HG02884 (cell line): Measurements from ENCODE around the gene CACNB2.
"Not testable (repeated sequence)": the region's sequence is repeated elsewhere in the genome, so short reads cannot be mapped to it uniquely, and the experiment has no call there.

Experiments
- ATAC-seq: cut with Tn5 transposase; IDR thresholded peaks from one replicate; pipeline ENCODE4 v1.9.1; 2021; ENCODE audit warnings: mild to moderate bottlenecking, moderate library complexity; ENCODE audit not compliant: unreplicated experiment

Gene CACNB2

GRCh38 chr10:18554479-18554878, 414.3 kb downstream of the CACNB2 start:
- no peak for ATAC-seq

GRCh38 chr10:18556522-18557147, 416.4 kb downstream of the CACNB2 start:
- no peak for ATAC-seq

GRCh38 chr10:18557960-18558359, 417.7 kb downstream of the CACNB2 start:
- ATAC-seq = no peak

DNA sequence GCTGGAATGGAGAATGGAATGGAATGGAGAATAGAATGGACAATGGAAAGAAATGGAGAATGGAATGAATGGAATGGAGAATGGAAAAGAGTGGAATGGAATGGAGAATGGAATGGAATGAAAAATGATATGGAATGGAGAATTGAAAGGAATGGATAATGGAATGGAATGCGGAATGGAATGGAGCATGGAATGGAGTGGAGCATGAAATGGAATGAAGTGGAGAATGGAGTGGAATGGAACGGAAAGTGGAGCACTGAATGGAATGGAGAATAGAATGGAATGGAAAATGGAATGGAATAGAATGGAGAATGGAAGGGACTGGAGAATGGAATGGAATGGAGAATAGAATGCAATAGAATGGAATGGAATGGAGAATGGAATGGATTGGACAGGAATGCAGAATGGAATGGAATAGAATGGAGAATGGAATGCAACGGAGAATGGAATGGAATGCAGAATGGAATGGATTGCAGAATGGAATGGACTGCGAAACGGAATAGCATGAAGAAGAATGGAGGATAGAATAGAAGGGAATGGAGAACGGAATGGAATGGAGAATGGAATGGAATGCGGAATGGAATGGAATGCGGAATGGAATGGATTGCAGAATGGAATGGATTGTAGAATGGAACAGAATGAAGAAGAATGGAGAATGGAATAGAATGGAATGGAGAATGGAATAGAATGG, 421.8 kb downstream of the CACNB2 start:
- no peak for ATAC-seq

- no peak for ATAC-seq
Measured at GRCh38 chr10:18563003-18563726, 422.9 kb downstream of the CACNB2 start.

DNA sequence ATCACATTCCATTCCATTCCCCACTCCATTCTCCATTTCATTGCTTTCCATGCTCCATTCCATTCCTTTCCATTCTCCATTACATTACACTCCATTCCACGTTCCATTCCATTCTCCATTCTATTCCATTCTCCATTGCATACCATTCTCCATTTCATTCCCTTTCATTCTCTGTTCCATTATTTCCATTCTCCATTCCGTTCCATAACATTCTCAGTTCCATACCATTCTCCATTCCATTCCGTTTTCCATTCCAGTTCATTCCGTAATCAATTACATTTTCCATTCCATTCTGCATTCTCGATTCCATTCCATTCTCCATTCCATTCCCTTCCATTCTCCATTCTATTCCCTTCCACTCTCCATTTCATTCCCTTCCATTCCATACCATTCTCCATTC, 424.8 kb downstream of the CACNB2 start:
- ATAC-seq = no peak

DNA sequence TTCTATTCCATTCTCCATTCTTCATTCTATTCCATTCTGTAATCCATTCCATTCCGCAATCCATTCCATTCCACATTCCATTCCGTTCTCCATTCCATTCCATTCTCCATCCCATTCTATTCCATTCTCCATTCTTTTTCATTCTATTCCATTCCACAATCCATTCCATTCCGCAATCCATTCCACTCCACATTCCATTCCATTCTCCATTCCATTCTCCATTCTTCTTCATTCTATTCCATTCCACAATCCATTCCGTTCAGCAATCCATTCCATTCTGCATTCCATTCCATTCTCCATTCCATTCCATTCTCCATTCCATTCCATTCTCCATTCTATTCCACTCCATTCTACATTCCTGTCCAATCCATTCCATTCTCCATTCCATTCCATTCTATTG, 426.0 kb downstream of the CACNB2 start:
- ATAC-seq = no peak

DNA sequence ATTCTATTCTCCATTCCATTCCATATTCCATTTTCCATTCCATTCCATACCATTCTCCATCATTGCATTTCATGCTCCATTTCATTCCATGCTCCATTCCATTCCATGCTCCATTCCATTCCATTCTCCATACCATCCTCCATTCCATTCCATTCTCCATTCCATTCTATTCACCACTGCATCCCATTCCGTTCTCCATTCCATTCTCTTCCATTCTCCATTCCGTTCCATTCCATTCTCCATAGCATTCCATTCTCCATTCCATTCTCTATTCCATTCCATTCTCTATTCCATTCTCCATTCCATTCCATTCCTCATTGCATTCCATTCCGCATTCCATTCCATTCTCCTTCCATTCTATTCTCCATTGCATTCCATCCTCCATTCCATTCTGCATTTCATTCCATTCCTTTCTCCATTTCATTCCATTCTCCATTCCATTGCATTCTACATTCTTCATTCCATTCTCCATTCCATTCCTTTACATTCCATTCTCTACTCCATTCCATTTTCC, 427.2 kb downstream of the CACNB2 start:
- ATAC-seq = no peak

DNA sequence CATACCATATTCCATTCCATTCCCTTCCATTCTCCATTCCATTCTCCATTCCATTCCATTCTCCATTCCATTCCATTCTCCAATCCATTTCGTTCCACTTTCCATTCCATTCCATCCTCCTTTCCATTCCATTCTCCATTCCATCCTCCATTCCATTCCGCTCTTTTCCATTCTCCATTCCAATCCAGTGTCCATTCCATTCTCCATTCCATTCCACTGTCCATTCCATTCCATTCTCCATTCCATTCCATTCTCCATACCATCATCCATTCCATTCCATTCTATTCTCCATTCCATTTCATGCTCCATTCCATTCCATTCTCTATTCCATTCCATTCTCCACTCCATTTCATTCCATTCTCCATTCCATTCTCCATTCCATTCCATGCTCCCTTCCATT, 430.2 kb downstream of the CACNB2 start:
- not testable (repeated sequence) for ATAC-seq

- ATAC-seq = no peak
Measured at GRCh38 chr10:18571076-18571475, 430.9 kb downstream of the CACNB2 start.

- no peak for ATAC-seq
Measured at GRCh38 chr10:18571780-18572179, 431.6 kb downstream of the CACNB2 start.

- no peak for ATAC-seq
Measured at GRCh38 chr10:18572959-18573561, 432.8 kb downstream of the CACNB2 start.

GRCh38 chr10:18576586-18576985, 436.4 kb downstream of the CACNB2 start:
- ATAC-seq = no peak

DNA sequence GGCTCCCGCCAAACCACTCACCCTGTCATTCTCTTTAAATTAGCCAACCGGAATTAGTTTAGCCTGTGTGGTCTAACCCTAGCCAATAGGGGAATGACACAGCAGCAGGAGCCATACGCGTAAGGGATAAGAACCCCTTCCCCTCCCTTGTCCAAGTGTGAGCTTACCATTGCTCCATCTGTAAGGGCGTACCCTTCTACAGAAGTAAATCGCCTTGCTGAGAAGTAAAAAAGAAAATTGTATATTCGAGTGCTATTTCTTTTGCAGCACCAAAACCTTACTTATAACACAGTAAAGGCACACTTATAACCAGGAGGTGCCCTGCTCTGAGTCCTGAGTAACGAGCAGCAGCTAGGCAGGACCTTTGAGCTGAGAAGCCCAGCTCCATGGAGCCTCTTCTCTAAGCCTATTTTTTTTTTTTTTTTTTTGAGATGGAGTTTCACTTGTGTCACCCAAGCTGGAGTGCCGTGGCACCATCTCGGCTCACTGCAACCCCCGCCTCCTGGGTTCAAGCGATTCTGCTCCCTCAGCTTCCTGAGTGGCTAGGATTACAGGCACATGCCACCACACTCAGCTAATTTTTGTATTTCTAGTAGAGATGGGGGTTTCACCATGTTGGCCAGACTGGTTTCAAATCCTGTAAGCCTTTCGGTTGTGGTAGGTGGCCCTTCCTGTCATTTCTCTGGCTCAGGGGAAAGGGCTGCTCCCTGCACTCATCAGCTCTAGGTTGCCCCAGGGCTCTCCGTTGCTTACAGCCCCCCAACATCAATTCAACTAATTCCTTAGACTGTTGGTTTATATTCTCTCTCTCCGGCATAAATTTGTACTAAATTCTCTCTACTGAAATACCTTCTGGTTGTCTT, 437.8 kb downstream of the CACNB2 start:
- no peak for ATAC-seq

GRCh38 chr10:18582803-18583202, 442.6 kb downstream of the CACNB2 start:
- no peak for ATAC-seq

DNA sequence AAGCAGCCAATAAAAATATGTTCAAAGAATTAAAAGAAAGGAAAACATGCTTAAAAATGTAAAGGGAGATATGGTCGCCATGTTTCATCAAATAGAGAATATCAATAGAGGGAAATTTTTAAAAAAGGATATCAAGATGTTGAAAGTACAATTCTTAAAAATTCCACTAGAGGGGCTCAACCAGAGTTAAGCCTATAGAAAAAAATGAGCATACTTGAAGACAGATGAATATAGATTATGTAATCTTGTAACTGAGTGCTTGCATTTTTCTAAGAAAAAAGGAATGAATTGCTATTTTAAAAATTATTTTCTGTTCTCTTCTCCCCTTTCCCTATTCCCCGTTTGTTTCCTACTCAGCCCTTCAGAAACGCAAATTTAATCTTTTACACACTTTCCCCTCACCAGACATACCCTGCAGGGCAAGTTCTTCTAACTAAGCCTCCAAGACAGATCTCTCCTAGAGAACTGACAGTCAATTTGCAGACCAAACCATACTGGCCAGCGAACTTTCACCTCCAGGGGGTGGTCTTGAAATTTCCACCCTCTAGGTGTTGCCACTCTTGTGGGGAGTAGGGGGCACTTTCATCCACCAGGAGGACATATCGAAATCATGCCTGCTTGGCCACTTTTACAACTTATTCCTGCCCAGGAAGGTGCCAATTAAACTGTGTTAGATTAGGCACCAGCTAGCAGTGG, 443.5 kb downstream of the CACNB2 start:
- ATAC-seq = no peak

GRCh38 chr10:18586637-18587036, 446.4 kb downstream of the CACNB2 start:
- not testable (repeated sequence) for ATAC-seq

DNA sequence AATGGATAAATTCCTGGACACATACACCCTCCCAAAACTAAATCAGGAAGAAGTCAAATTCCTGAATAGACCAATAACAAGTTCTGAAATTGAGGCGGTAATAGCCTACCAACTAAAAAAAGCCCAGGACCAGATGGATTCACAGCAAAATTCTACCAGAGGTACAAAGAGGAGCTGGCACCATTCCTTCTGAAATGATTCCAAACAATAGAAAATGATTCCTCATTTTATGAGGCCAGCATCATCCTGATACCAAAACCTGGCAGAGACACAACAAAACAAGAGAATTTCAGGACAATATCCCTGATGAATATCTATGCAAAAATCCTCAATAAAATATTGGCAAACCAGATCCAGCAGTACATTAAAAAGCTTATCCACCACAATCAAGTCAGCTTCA, 450.9 kb downstream of the CACNB2 start:
- not testable (repeated sequence) for ATAC-seq
